ENCODE measurements around the gene CCNI2. TPM values are rescaled to one million over a fixed set of nuclear protein-coding genes. Genes with fewer than 3 reads are reported as not detected.

CCNI2 gene
- total and polyA plus RNA-seq, 9 of the 15 experiments (the other 6 are each of a cell fraction or from before 2014, with no cell fraction given): 0.05 to 1.7 (median 0.81) TPM; not detected in 5

GRCh38 chr5:132737982-132738681, 9.1 kb upstream of the CCNI2 start (continued):
- TF ChIP-seq ARID4B (CRISPR knock-in tag; IDR thresholded peaks at IDR 0.05): no peak

GRCh38 chr5:132739232-132739631, 8.0 kb upstream of the CCNI2 start:
- peak in 1 of 4 experiments; percentile 18 for DNase-seq (ENCODE audit: extremely low read depth in 1 of 4, low spot score in 3 of 4)
- Histone ChIP-seq H3K27ac (ENCODE audit: extremely low read depth, low read depth, low read length) (no peak overlapping the region), H2AFZ (ENCODE audit: low read depth, low read length) (no peak overlapping the region), H4K20me1 (replicated peaks; ENCODE audit: control insufficient read depth, insufficient read depth, low read length) (no peaks in the 10 kb centered on the region), H3K79me2 (ENCODE audit: control insufficient read depth, insufficient read depth, low read length) (no peaks in the 10 kb centered on the region), H3K9me3 (replicated peaks; ENCODE audit: control insufficient read depth, insufficient read depth, low read depth, low read length) (no peaks in the 10 kb centered on the region), H3K4me1 (replicated peaks in 1 of 2; ENCODE audit: control insufficient read depth in 2 of 2, insufficient read depth in 2 of 2, low read length in 2 of 2) (peaks cover 10 to 16% of the 10 kb centered on the region in 2 experiments; a peak in 4 of 5 replicates), H3K4me2 (ENCODE audit: insufficient read depth, low read length) (no peak overlapping the region), H3K27me3 (ENCODE audit: control insufficient read depth in 2 of 2, insufficient read depth in 2 of 2, low read length in 2 of 2) (no peaks in the 10 kb centered on the region), H3K9me1 (ENCODE audit: control insufficient read depth, insufficient read depth, low read length) (no peaks in the 10 kb centered on the region), H3K36me3 (ENCODE audit: control insufficient read depth, insufficient read depth, low read length) (no peaks in the 10 kb centered on the region), H3K4me3 (no peak overlapping the region), H3K9ac (ENCODE audit: insufficient read depth in 1 of 2, low read depth in 2 of 2, low read length in 2 of 2) (no peak overlapping the region)
- in situ Hi-C loops (cut with MboI) (no loop called here), intact Hi-C loops (cut with micrococcal nuclease) (loop anchor here (5.0 kb wide), 1 partner anchor 77 kb away; no protein-coding TSS in a partner anchor)
- 18% methylated on average over 1 of the region's 1 CpG for WGBS (ENCODE audit: insufficient coverage, low coverage, missing lambda C conversion rate)
- no peak for ATAC-seq
- POLR2A ChIA-PET: interaction anchor here (0.6 kb wide), 1 partner anchor 38 kb away, joined by 4 read pairs; the partner anchor contains the start of gene SEPTIN8
- no TSS peak for BruUV-seq (replicated peaks)
- CTCF ChIA-PET (ENCODE audit: low intra/inter-chr PET ratio): no interaction called here
- FAIRE-seq: no peak
- TF ChIP-seq BRCA1 (IDR thresholded peaks at IDR 0.05): no peak
- no peak for TF ChIP-seq BRCA1 (CRISPR knock-in tag; IDR thresholded peaks at IDR 0.05)
- no peak for TF ChIP-seq CSDE1 (IDR thresholded peaks at IDR 0.05)
- peak; percentile 78 for TF ChIP-seq ZNF316 (IDR thresholded peaks at IDR 0.05)
- 0 out of 2 replicates have a peak, but pooled peaks have one; percentile 37 for TF ChIP-seq C11orf30 (IDR thresholded peaks at IDR 0.05; ENCODE audit: low read depth)
- TF ChIP-seq ZNF146 (CRISPR knock-in tag; IDR thresholded peaks at IDR 0.05; ENCODE audit: unreplicated experiment): peak; percentile 83
- TF ChIP-seq MAFG (tag; conservative IDR thresholded peaks at IDR 0.05): 0 out of 2 replicates have a peak, but pooled peaks have one; percentile 13
- no peak for TF ChIP-seq ZBTB11 (CRISPR knock-in tag; IDR thresholded peaks at IDR 0.05)

All from K562 (cell line).